Raji (cell line): ENCODE data around the gene SERINC4.

Experiments
- POLR2A ChIP-seq: IDR thresholded peaks from 2 replicates; pipeline ENCODE4 v1.6.1; 2011; ENCODE audit warnings: low read depth, low read length, control low read depth; ENCODE audit not compliant: insufficient read depth

SERINC4 gene

DNA sequence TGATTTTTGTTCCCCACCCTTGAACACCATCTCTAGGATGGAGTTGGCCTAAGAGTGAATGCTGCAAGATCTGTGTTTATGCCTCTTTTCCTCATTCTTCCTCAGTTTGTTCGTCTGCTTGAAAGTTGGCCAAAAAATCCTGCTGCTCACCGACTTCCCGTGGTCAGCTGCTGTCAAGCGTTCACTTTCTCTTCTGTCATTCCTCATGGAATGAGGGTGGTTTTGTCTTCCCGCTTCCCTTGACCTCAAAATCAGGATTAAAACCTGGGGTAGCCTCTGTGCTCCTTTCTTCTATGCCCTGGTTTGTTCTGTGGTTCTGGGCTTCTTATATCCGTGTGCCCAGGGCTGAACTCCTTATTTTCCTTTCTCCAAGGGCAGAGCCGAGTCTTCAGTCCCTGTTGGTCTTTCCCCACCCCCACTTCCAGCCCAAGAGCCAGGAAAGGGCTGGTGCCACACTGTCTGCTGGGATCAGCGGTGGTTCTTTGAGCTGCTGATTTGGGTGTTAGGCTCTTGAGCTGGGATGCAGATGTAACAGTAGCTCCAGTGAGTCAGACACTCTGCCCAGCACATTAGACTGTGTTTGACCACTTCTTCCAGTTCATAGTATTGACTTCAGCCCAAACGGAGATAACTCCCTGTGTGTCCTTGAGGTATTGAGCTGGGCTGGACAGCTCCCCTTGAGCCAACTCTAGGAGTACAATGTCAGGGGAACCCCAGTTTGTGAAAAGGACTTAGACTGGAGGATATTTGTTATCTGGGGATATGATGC is 5.6 kb downstream of the SERINC4 start:
- no peak for TF ChIP-seq POLR2A

DNA sequence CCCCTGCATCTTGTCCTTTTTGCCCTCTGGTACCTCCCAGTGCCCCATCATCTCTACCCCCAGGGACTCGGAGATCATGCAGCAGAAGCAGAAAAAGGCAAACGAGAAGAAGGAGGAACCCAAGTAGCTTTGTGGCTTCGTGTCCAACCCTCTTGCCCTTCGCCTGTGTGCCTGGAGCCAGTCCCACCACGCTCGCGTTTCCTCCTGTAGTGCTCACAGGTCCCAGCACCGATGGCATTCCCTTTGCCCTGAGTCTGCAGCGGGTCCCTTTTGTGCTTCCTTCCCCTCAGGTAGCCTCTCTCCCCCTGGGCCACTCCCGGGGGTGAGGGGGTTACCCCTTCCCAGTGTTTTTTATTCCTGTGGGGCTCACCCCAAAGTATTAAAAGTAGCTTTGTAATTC is 6.4 kb downstream of the SERINC4 start:
- TF ChIP-seq POLR2A, result no peak

DNA sequence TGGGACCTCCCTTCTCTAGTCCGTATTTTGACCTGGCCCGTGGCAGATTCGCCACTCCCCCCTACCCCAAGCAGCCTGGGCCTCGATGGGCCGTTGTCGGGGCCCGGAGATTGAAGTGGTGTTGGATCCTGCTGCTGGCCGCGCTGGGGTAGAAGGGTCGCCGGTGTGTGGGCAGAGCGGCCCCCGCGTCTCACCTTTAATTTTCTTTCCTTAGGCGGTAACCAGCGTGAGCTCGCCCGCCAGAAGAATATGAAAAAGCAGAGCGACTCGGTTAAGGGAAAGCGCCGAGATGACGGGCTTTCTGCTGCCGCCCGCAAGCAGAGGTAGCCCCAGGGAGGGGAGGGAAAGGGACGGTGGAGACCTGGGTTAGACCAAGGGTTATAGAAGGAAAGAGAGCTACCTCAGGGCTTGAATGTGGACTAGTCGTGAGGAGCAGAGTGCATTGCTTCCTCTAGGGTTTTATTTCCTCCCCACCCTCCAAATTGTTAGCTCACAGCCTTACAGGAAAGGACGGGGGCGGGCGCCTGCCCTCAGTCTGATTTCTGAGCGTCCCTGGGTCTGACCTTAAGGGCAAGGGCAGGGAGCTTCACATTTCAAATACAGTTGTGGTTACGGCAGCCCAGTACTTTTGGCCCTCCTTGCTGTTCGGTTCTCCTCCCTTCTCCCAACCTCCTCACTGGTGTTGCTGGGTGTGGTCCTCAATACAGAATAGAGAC is 7.1 kb downstream of the SERINC4 start:
- peak; percentile 28; the same call in 1 of the 2 replicates for TF ChIP-seq POLR2A

DNA sequence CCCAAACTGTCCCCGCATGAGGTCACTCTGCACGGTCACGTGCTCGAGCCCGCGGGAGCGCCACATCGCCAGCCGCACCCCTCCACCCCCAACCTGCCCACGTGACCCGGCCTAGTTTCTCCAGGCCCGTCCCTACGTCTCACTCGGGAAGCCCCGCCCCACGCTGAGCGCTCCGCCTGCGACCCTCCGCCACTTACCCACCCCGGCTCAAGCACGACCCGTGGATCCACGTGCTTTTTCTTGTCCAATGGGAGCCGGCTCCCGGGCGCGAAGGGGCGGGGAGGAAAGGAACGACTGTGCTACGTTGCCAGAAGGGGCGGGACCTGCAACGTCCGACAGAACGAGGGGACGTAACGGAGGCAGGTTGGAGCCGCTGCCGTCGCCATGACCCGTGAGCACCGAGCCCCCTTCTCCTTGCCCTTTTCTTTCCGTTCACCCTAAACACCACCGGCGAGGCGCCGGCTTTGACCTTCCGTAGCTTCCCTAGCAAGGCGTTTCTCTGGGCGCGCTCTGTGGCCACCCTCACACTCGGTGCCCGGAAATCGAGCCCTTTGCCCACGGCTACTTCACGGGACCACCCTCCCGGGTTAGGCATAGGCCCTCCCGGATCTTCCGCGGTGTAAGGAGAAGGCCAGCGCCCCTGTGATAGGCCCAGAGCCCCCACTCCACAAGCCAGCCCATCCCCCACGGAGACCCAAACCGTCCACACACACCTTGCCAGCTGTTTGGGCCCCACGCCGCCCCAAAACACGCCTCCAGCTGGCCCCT is 7.8 kb downstream of the SERINC4 start, which contains the start of gene SERF2:
Gene SERF2, plus strand, starts transcription at position 328 of the 768 bp plus-strand sequence. Its CDS starts 57 bp downstream, at position 385.
- peak; percentile 93 for TF ChIP-seq POLR2A

DNA sequence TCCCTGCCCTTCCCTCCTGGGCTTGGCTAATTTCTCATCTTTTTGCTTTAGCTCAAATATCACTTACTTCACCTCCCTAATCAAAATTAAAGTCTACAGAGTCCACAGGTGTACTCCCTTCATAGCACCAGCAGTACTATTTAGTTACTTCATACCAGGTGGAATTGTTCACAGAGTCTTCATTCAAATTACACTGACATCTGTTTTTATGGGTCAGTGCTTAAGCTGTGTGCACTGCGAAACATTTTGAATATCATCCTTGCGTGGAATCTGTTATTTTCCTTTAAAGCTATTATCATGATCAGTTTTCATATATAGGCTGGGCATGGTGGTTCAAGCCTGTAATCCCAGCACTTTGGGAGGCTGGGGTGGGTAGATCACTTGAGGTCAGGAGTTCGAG is 10.6 kb downstream of the SERINC4 start:
- TF ChIP-seq POLR2A, result peak; percentile 59; the same call in 1 of the 2 replicates

DNA sequence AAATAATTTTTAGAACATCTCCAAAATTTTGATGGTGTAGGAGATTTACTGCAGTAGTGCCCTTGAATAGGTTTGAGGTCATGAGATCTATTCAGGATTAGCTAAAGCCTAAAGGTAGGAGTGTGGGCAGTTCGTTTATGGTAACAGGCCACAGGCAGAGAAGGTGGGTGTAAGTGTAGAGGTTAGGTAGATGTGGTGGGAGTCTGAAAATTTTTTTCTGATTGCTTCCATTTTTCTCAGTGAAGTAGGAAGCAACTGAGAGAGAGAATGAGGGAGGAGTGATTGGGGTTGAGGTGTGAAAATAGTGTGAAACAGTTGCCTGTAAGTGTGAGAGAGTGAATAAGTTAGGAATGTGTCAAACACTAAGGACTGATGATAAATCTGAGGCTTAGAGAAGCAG is 21.0 kb downstream of the SERINC4 start:
- no peak for TF ChIP-seq POLR2A

DNA sequence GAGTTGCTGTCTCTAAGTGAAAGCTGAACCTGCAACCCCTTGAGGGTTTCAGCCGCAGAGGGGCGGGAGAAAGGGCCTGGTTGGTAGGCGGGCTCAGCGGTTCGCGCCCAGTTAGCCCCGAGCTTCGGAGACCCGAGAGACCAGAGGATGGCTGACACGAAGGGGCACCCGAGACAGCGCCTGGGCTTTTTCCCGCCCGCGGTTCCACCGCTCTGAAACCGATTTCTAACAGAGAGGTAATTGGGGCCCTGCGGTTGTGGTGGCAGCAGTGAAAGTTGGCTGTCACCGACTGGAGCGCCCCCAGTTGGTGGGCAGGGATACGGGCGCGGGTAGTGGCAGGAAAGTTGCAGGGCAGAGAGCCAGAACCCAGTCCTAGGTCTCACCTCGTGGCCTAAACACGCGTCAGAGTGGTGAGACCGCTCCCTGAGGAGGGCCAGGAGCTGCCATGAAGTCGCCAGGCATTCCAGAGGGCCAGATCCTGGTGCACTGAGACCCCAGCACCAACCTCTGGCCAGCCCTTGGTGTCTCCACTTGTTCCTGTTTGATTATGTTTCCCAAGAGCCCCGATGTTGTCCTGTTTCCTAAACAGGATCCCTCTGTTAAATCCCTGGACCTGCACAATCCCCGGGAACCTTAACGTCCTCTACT is 22.6 kb downstream of the SERINC4 start:
- TF ChIP-seq POLR2A, result peak; percentile 69

DNA sequence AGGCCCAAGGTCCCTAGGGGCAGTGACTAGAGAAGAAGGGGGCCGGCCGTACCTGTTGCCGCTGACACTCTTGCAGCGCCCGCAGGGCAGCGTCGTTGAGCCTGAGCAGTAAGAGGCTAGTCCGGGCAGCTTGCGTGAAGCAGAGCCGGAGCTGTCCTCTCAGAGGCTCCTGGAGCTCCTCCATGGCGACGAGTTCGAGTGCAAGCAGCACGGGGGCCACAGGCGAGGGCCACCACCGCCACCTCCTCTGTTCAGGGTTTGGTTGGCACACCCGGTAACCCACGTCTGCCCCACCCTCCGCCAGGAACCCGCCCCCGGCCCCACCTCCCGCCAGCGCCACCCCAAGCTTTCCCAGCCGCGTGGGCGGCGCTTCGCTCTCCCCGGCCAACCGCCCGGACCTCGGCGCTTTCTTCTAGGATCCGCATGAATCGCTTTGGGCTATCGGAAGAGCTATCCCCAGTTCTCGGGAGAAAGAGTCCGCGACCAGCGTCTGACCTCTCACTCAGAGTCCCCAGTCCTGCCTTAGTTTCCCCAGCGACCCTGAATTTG is 23.2 kb downstream of the SERINC4 start, which contains the start of gene ELL3:
Gene ELL3, minus strand, starts transcription at position 249 of the 549 bp plus-strand sequence. Its CDS starts 65 bp downstream, at position 184.
- TF ChIP-seq POLR2A, result peak; percentile 89

DNA sequence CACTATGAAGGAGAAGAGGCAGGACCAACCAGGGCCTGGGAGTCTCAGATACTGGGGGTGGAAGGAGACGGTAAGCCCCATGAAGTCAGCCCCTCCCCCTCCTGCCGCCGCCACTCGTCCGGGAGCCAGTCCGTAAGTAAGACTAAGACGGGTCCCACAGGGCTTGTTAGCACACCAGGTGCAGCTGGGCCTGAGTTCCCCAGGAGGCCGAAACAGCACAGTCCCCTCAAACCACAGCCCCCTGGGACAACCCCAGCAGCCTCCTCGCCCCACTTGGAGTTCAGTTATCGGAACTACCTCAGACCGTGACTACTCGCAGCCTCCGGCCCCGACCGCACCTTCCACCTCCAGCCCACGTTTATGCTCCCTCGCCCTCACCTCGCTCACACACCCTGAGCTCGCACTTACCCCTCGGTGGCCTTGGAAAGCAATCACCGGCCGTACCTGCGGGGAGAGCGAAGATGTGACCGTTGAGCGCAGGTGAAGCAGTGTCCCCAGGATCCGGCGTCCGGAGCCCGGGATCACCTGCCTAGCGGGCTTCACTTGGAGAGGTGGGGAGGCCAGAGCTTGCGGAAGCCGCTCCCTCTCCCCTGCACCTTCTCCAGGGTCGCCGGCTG is 23.8 kb downstream of the SERINC4 start:
- no peak for TF ChIP-seq POLR2A

DNA sequence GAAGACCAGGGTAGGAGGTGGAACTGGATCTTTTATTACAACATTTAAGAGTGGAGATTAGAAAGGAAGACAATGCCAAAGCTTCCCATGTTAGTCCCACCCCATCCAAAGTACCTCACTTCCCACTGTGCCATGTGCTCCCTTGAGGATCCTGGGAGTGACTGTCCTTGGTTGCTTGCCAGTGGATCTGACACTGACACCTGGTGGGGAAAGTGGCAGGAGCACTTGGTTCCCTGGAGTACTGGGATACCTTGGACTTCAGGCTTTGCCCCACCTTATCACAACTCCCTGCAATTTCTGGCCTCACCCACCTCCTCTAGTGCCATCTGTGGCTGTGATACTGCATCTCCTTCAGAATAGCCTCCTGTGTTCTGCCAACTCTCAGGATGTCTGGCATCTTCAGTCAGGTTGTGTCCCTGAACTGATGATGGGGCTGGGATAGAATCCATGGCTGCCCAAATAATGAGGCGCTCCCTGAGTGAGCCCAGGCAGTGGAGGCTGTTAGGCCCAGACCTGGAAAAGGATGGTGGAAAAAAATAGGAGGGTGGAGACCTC is 24.5 kb downstream of the SERINC4 start:
- TF ChIP-seq POLR2A, result no peak

DNA sequence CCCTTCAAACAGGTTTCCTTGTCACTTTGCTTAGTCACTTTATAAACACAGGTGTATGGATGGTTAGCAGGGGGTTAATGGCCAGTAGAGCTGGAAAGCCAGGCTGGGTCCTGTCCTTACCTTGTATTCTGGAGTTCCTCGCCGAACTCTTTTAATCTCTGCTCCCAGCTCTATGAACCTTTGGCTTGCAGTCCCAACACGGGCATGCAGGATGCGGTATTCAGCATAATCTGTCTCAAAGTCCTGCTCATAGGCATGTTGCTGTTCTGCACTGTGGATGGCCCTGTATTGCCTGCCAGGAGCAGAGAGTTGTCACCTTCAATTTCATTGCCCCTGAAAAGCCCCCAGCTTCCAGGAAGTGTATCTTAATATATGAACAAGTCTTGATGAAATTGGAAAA is 26.0 kb downstream of the SERINC4 start:
- TF ChIP-seq POLR2A, result no peak

DNA sequence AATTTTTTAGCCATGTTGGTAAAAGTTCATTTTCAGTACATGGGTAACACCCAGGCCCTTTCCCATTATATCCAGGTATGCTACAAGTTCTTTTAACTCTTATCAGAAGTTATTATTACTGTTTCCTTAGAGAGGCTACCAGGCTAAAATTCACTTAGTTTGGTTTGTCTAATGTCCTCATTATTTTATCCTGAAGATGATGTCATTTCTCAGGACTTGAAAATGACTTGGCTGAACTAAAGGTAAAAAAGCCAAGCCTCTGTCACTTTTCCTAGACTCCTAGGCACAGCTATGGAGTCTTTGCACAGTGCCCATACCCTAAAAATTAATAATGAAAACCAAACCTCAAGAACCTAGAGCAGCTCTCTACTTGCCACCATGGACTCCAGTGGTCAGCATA is 27.4 kb downstream of the SERINC4 start:
- no peak for TF ChIP-seq POLR2A

DNA sequence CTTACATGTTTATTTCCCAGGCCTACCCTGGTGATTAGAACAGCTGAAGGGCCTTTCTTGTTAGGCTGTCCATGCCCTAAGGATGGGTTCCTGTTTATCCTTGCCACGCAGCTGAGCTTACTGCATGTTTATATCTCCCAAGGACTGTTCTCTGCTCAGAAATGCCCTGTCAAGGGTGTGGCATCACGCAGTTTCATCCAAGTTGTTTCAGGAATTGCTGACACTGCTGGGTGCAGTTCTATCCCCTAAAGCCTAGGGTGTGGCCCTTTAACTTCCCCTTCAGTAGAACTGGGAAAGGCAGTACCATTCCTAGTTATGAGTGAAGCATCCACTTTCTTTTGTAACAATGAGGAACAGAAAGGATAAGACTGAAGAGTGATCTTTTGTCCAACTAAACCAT is 28.2 kb downstream of the SERINC4 start:
- TF ChIP-seq POLR2A, result peak; percentile 27; the same call in 1 of the 2 replicates

DNA sequence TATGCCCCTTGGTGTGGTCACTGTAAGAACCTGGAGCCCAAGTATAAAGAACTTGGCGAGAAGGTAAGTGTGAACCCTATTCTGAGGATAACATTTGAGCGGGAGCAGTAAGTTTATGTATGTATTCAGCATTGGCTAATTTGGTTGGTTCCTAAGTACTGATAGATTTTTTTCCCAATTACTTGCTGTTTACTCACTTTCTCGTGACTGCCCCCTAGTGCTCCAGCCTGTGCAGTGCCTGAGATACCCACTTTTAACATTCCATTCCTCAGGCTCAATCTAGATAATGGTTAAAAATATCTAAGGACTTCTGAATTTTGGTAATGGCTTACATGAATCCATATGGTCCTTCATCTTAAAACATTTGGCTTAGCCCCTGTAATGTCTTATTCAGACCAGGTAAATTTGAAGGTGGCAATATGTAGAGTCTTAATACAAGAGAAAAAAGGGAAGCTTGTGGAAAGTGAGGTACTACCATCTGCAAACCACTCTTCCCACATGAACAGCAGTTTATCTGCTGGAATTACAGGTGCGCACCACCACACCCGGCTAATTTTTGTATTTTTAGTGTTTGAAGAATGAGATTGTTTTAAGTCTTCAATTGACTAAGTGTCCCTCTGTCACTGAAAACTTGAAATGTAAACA is 30.3 kb downstream of the SERINC4 start:
- TF ChIP-seq POLR2A, result 0 out of 2 replicates have a peak, but pooled peaks have one; percentile 14
